ENCODE data around the gene RPL36AL. TPM values are rescaled to one million over a fixed set of nuclear protein-coding genes. Genes with fewer than 3 reads are reported as not detected.
"Not testable (repeated sequence)": the region's sequence is repeated elsewhere in the genome, so short reads cannot be mapped to it uniquely, and the experiment has no call there.

RPL36AL gene
- total RNA-seq, 1 donor from 2014 or later, result 147 TPM

DNA sequence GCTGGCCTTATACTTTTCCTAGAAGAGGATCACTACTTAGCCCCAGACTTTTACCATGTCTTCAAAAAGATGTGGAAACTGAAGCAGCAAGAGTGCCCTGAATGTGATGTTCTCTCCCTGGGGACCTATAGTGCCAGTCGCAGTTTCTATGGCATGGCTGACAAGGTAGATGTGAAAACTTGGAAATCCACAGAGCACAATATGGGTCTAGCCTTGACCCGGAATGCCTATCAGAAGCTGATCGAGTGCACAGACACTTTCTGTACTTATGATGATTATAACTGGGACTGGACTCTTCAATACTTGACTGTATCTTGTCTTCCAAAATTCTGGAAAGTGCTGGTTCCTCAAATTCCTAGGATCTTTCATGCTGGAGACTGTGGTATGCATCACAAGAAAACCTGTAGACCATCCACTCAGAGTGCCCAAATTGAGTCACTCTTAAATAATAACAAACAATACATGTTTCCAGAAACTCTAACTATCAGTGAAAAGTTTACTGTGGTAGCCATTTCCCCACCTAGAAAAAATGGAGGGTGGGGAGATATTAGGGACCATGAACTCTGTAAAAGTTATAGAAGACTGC, 1.7 kb upstream of the RPL36AL start:
- no peaks in the 10 kb centered on the region for H3K27me3 Mint-ChIP-seq (ENCODE audit: low read depth)
- no peaks in the 10 kb centered on the region for H3K9me3 Mint-ChIP-seq
- peaks cover 40% of the 10 kb centered on the region for H3K4me1 Mint-ChIP-seq
- DNase-seq (ENCODE audit: low read depth, low spot score), result no peak
- H3K36me3 Mint-ChIP-seq (ENCODE audit: low read depth), result peaks cover 17% of the 10 kb centered on the region
- TF ChIP-seq CTCF (conservative IDR thresholded peaks at IDR 0.05), result no peak
- peak overlapping the region; percentile 87 for H3K27ac Mint-ChIP-seq (ENCODE audit: unreplicated experiment)
- peak overlapping the region; percentile 100 for H3K4me3 Mint-ChIP-seq

- no peak for TF ChIP-seq CTCF (conservative IDR thresholded peaks at IDR 0.05)
- Mint-ChIP-seq H3K4me3 (peak overlapping the region; percentile 100), H3K9me3 (no peaks in the 10 kb centered on the region), H3K4me1 (peaks cover 37% of the 10 kb centered on the region), H3K27ac (ENCODE audit: unreplicated experiment) (peak overlapping the region; percentile 87), H3K36me3 (ENCODE audit: low read depth) (peaks cover 15% of the 10 kb centered on the region), H3K27me3 (ENCODE audit: low read depth) (no peaks in the 10 kb centered on the region)
- DNase-seq (ENCODE audit: low read depth, low spot score), result peak; percentile 49
These were observed 872 bp upstream of the RPL36AL start for GRCh38 chr14:49621114-49621881.

- no peak for TF ChIP-seq CTCF (conservative IDR thresholded peaks at IDR 0.05)
- no peaks in the 10 kb centered on the region for H3K27me3 Mint-ChIP-seq (ENCODE audit: low read depth)
- peak overlapping the region; percentile 98 for H3K27ac Mint-ChIP-seq (ENCODE audit: unreplicated experiment)
- no peak for DNase-seq (ENCODE audit: low read depth, low spot score)
- H3K4me3 Mint-ChIP-seq, result peak overlapping the region; percentile 100
- peaks cover 37% of the 10 kb centered on the region for H3K4me1 Mint-ChIP-seq
- H3K9me3 Mint-ChIP-seq, result no peaks in the 10 kb centered on the region
- H3K36me3 Mint-ChIP-seq (ENCODE audit: low read depth), result peaks cover 13% of the 10 kb centered on the region
These were observed 696 bp downstream of the RPL36AL start for GRCh38 chr14:49619730-49620129.

- not testable (repeated sequence) for H3K9me3 Mint-ChIP-seq; H3K27me3 Mint-ChIP-seq (ENCODE audit: low read depth); DNase-seq (ENCODE audit: low read depth, low spot score)
- H3K27ac Mint-ChIP-seq (ENCODE audit: unreplicated experiment), result peak overlapping the region; percentile 98
- peaks cover 13% of the 10 kb centered on the region for H3K36me3 Mint-ChIP-seq (ENCODE audit: low read depth)
- H3K4me1 Mint-ChIP-seq, result peaks cover 37% of the 10 kb centered on the region
- H3K4me3 Mint-ChIP-seq, result peak overlapping the region; percentile 100
These were observed 1.2 kb downstream of the RPL36AL start for GRCh38 chr14:49619273-49619672.

GRCh38 chr14:49617852-49618519, 2.4 kb downstream of the RPL36AL start:
- Mint-ChIP-seq H3K27ac (ENCODE audit: unreplicated experiment) (no peak overlapping the region), H3K36me3 (ENCODE audit: low read depth) (peaks cover 13% of the 10 kb centered on the region), H3K27me3 (ENCODE audit: low read depth) (no peaks in the 10 kb centered on the region), H3K4me1 (peaks cover 32% of the 10 kb centered on the region), H3K4me3 (peak overlapping the region; percentile 100), H3K9me3 (no peaks in the 10 kb centered on the region)
- no peak for TF ChIP-seq CTCF (conservative IDR thresholded peaks at IDR 0.05)
- DNase-seq (ENCODE audit: low read depth, low spot score), result no peak
